Subcutaneous abdominal adipose tissue (tissue), 5 donors: ENCODE data around the gene CFAP99.

Source experiments
- H3K27ac ChIP-seq: one replicate; pipeline ENCODE4 v1.7.0; 2013; ENCODE audit warnings: low read depth, mild to moderate bottlenecking, inconsistent platforms, low read length, moderate library complexity
- H3K27me3 ChIP-seq, 5 donors: one replicate each; pipeline ENCODE4 v1.7.0; 2013; ENCODE audit warnings: low read length in 5 of 5, inconsistent platforms in 1 of 5; ENCODE audit not compliant: control insufficient read depth in 5 of 5, insufficient read depth in 4 of 5
- H3K36me3 ChIP-seq, 5 donors: one replicate each; pipeline ENCODE4 v1.7.0; 2013; ENCODE audit warnings: low read length in 5 of 5; ENCODE audit not compliant: control insufficient read depth in 5 of 5, insufficient read depth in 5 of 5
- H3K4me1 ChIP-seq, 5 donors: one replicate each; pipeline ENCODE4 v1.7.0; 2013; ENCODE audit warnings: low read length in 5 of 5, mild to moderate bottlenecking in 3 of 5, moderate library complexity in 1 of 5; ENCODE audit not compliant: control insufficient read depth in 5 of 5, insufficient read depth in 5 of 5
- H3K4me3 ChIP-seq, 5 donors: one replicate each; pipeline ENCODE4 v1.7.0; 2013; ENCODE audit warnings: low read length in 5 of 5, low read depth in 1 of 5
- H3K9ac ChIP-seq, 5 donors: one replicate each; pipeline ENCODE4 v1.7.0; 2013; ENCODE audit warnings: low read length in 5 of 5, mild to moderate bottlenecking in 4 of 5, moderate library complexity in 3 of 5
- H3K9me3 ChIP-seq, 5 donors: one replicate each; pipeline ENCODE4 v1.7.0; 2013; ENCODE audit warnings: low read length in 5 of 5; ENCODE audit not compliant: control insufficient read depth in 5 of 5
- donor health status: healthy.
- donor health status: healthy.
- donor health status: healthy.
- donor health status: healthy.
- donor health status: healthy.

CFAP99 gene

GRCh38 chr4:2399216-2399615, 19.5 kb upstream of the CFAP99 start:
- Histone ChIP-seq H3K4me3 (no peak overlapping the region), H3K36me3 (no peaks in the 10 kb centered on the region), H3K4me1 (peaks cover 1 to 24% (median 15%) of the 10 kb centered on the region in 5 donors), H3K9me3 (no peaks in the 10 kb centered on the region), H3K9ac (no peak overlapping the region), H3K27me3 (peaks cover 0 to 12% (median 9%) of the 10 kb centered on the region in 5 donors), H3K27ac (no peak overlapping the region)

DNA sequence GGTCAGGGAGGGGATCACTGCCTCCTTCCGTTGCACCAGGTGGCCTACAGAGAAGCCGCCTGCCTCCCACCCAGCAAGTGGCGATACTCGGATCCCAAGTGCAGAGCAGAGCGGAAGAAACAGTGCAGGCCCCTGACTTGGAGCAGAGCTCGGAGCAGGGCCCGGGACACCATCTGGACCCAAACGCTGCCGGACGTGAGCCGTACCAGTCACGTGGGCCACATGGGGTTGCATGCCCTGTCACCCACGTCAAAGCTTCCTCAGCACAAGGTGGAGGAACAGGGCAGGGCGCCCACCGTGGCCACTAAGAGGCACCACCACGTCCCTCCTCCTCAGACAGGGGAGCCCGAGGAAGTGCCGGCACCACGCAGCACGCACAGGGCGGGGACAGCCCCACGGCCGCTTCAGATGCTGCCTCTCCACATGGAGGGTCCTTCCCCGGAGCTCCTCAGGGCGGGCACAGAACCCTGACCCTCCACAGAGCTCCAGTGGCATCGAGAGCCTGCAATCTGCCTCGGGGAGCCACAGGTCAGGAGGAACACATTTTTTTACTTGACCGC, 19.0 kb upstream of the CFAP99 start:
- no peak overlapping the region for H3K9ac ChIP-seq
- H3K4me1 ChIP-seq, result peaks cover 1 to 24% (median 15%) of the 10 kb centered on the region in 5 donors
- no peaks in the 10 kb centered on the region for H3K9me3 ChIP-seq
- peaks cover 0 to 7% (median 4%) of the 10 kb centered on the region in 5 donors for H3K27me3 ChIP-seq
- no peak overlapping the region for H3K27ac ChIP-seq
- H3K4me3 ChIP-seq, result no peak overlapping the region
- H3K36me3 ChIP-seq, result no peaks in the 10 kb centered on the region

DNA sequence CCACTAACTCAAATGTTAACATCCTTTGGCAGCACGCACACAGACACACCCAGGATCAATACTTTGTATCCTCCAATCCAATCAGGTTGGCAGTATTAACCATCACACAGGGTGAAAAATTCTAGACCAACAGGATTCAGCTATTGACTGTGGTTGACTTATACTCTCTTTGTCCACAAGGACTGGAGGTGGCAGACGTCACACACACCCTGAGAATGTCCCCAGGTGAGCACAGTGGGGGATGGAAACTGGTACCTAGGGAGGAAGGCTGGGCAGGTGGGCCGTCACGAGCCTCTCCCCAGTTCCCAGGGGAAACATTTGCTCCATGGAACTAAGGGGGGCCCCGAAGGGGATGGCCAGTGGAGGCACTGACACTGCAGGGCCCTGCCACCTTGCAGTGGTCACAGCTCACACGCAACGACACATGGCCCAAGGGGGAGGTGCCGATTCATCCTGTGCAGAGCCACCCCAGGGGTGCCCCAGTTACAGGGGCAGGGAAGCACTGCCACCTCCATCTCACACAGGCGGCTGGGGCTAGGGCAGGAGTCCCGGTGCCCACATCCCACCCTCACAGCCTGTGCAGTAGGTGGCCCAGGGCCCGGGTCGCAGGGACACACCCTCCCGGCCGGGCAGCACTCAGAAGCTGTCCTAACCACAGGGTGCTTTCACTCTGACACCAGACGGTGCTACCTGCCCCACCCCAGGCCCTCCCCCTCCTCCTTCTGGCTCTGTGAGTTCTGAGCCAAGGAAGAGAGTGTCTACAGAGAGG, 17.7 kb upstream of the CFAP99 start:
- no peak overlapping the region for H3K9ac ChIP-seq
- no peaks in the 10 kb centered on the region for H3K36me3 ChIP-seq
- no peak overlapping the region for H3K27ac ChIP-seq
- H3K4me1 ChIP-seq, result peaks cover 1 to 24% (median 15%) of the 10 kb centered on the region in 5 donors
- no peak overlapping the region for H3K4me3 ChIP-seq
- H3K9me3 ChIP-seq, result no peaks in the 10 kb centered on the region
- H3K27me3 ChIP-seq, result peaks cover 0 to 7% (median 2%) of the 10 kb centered on the region in 5 donors

- Histone ChIP-seq H3K9ac (no peak overlapping the region), H3K9me3 (no peaks in the 10 kb centered on the region), H3K36me3 (no peaks in the 10 kb centered on the region), H3K27me3 (peaks cover 0 to 7% (median 2%) of the 10 kb centered on the region in 5 donors), H3K27ac (no peak overlapping the region), H3K4me3 (peak overlapping the region in 4 of 5 donors; percentile 20 to 65 (median 45)), H3K4me1 (peaks cover 1 to 24% (median 15%) of the 10 kb centered on the region in 5 donors)
Observed at GRCh38 chr4:2401610-2401983, 17.2 kb upstream of the CFAP99 start.

GRCh38 chr4:2402048-2402842, 16.5 kb upstream of the CFAP99 start:
- Histone ChIP-seq H3K9me3 (no peaks in the 10 kb centered on the region), H3K4me1 (peaks cover 1 to 24% (median 15%) of the 10 kb centered on the region in 5 donors), H3K9ac (peak overlapping the region in 1 of 5 donors; percentile 52), H3K27me3 (peaks cover 0 to 7% (median 2%) of the 10 kb centered on the region in 5 donors), H3K4me3 (peak overlapping the region; percentile 20 to 67 (median 51)), H3K36me3 (no peaks in the 10 kb centered on the region), H3K27ac (no peak overlapping the region)

DNA sequence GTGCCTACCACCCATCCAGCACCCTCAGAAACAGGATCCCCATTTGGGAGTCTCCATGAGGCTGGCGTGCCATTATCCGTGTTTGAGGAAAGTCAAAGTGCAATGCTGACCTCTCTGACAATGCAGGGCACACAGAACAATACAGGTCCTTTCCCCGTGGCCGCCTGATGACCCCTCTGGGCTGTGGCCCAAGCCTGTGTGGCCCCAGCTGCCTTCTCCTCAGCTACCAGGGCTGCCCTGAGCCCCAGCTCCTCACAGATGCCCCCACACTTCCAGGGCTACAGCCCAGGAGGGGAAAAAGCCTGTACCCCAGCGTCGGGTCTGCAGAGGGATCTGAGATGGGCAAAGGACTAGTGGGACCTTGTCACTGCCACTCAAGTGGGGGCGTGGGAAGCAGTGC, 15.8 kb upstream of the CFAP99 start:
- Histone ChIP-seq H3K36me3 (no peaks in the 10 kb centered on the region), H3K9ac (no peak overlapping the region), H3K27ac (no peak overlapping the region), H3K27me3 (peaks cover 0 to 7% (median 2%) of the 10 kb centered on the region in 5 donors), H3K4me3 (peak overlapping the region in 1 of 5 donors; percentile 51), H3K4me1 (peaks cover 1 to 24% (median 15%) of the 10 kb centered on the region in 5 donors), H3K9me3 (no peaks in the 10 kb centered on the region)

DNA sequence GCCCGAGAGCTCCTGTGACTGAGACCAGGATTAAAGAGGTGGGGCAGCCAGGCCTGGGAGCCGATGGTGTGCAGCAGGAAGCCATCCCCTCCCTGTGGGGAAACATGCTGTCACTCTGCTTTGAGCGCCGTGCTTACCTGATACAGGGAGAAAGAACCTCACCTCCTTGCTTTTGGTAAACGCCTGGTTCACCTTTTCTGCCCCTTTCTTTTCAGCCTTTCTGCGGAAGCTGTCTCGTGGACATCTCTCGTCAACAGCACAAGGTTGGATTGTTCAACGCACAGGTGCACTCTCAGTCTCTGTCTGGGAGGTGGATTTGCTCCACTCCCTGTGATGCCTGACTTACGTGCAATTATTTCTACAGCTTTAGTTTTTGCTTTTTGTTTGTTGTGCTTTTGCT, 12.3 kb upstream of the CFAP99 start:
- Histone ChIP-seq H3K4me3 (no peak overlapping the region), H3K4me1 (peaks cover 1 to 22% (median 15%) of the 10 kb centered on the region in 5 donors), H3K27ac (no peak overlapping the region), H3K9ac (no peak overlapping the region), H3K36me3 (no peaks in the 10 kb centered on the region), H3K9me3 (no peaks in the 10 kb centered on the region), H3K27me3 (peaks cover 0 to 4% (median 1%) of the 10 kb centered on the region in 5 donors)

GRCh38 chr4:2406920-2407319, 11.8 kb upstream of the CFAP99 start:
- Histone ChIP-seq H3K4me1 (peaks cover 0 to 22% (median 11%) of the 10 kb centered on the region in 5 donors), H3K9ac (no peak overlapping the region), H3K36me3 (no peaks in the 10 kb centered on the region), H3K9me3 (no peaks in the 10 kb centered on the region), H3K27me3 (peaks cover 0 to 8% (median 0%) of the 10 kb centered on the region in 5 donors), H3K27ac (no peak overlapping the region), H3K4me3 (no peak overlapping the region)

DNA sequence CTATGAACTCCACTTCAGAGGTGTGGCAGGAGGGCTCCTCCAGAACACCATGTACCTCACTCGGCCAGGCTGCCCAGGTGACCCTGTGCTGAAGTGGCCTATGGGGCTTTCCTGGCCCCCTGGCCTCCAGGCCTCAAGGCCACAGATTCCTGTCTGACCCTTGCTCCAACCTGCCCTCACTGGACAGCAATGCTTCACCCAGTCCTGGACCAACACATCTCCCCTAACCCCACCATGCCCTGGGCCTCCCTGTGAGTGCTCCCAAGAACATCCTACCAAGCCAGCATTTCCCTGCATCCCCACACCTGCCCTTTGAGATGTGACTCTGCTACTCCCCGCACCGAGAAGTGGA, 10.8 kb upstream of the CFAP99 start:
- no peak overlapping the region for H3K9ac ChIP-seq
- H3K27me3 ChIP-seq, result peaks cover 0 to 11% (median 0%) of the 10 kb centered on the region in 5 donors
- no peaks in the 10 kb centered on the region for H3K9me3 ChIP-seq
- peaks cover 7 to 22% (median 12%) of the 10 kb centered on the region in 5 donors for H3K4me1 ChIP-seq
- no peak overlapping the region for H3K4me3 ChIP-seq
- H3K36me3 ChIP-seq, result no peaks in the 10 kb centered on the region
- no peak overlapping the region for H3K27ac ChIP-seq
